GM12878 (cell line): ENCODE measurements around the gene SLC39A8. TPM values are rescaled to one million over a fixed set of nuclear protein-coding genes. Genes with fewer than 3 reads are reported as not detected.

Experiments
- ATAC-seq: fragments of 200-7000 bp; cut with Tn5 transposase; 3 replicates; pipeline ENCODE4 v1.9.1; 2020; ENCODE audit warnings: mild to moderate bottlenecking, moderate library complexity
- BruUV-seq: library from RNA; stranded (reverse); fragments of 400-500 nt; replicated peaks from 2 replicates; lab custom pipeline; 2021; lab: Mats Ljungman, UMichigan
- CTCF ChIA-PET: fragments of 300-600 bp; sonication (Branson Sonifier 250); formaldehyde crosslinking; extraction: SDS; loops from one replicate; lab custom pipeline; 2021; ENCODE audit warnings: inconsistent platforms; lab: Yijun Ruan, JAX
- POLR2A ChIA-PET: fragments of 350-600 bp; formaldehyde crosslinking; extraction: SDS; loops from one replicate; lab custom pipeline; 2021; ENCODE audit warnings: inconsistent platforms; lab: Charles Lee
- RAD21 ChIA-PET: fragments of 300-600 bp; sonication (Branson Sonifier 250); formaldehyde crosslinking; loops from one replicate; lab custom pipeline; 2023; ENCODE audit warnings: antibody characterized with exemption; ENCODE audit not compliant: unreplicated experiment; lab: Charles Lee
- SMC1A ChIA-PET: fragments of 300-600 bp; sonication (Branson Sonifier 250); formaldehyde crosslinking; loops from one replicate; lab custom pipeline; 2023; ENCODE audit not compliant: unreplicated experiment, uncharacterized antibody; lab: Charles Lee
- DNase-seq: peaks from one replicate; pipeline ENCODE4 v3.0.0-alpha.2; 2011; ENCODE audit warnings: low read depth, low spot score
- FAIRE-seq: peaks from 3 replicates; lab custom pipeline; 2011; peaks lifted over from hg19 to GRCh38; lab: Jason Lieb, UNC
- H2AFZ ChIP-seq: 2 replicates; pipeline ENCODE4 v1.6.0; 2011; ENCODE audit warnings: low read depth, low read length, control low read depth; ENCODE audit not compliant: control insufficient read depth
- H3K27ac ChIP-seq: 2 replicates; pipeline ENCODE4 v1.5.1; 2011; ENCODE audit warnings: control low read depth; ENCODE audit not compliant: control insufficient read depth, insufficient read depth
- H3K27me3 ChIP-seq, 2 experiments: replicated peaks in 1 of 2; 2 replicates each; pipeline versions ENCODE4 v1.6.0 to v1.6.1; 2011; ENCODE audit warnings: low read length in 1 of 2; ENCODE audit not compliant: control insufficient read depth in 2 of 2, insufficient read depth in 2 of 2
- H3K36me3 ChIP-seq, 2 experiments: 2 replicates each; pipeline ENCODE4 v1.5.1; 2011; ENCODE audit warnings: low read length in 1 of 2; ENCODE audit not compliant: control insufficient read depth in 2 of 2, insufficient read depth in 2 of 2
- H3K4me1 ChIP-seq: 2 replicates; pipeline ENCODE4 v1.6.1; 2011; ENCODE audit warnings: mild to moderate bottlenecking, low read length, moderate library complexity, mixed read lengths; ENCODE audit not compliant: control insufficient read depth, insufficient read depth
- H3K4me2 ChIP-seq: 2 replicates; pipeline ENCODE4 v1.6.0; 2011; ENCODE audit warnings: control low read depth; ENCODE audit not compliant: control insufficient read depth, insufficient read depth
- H3K4me3 ChIP-seq: fragments of 200-600 bp; sonication (generic); 2 replicates; pipeline ENCODE4 v1.5.1; 2016
- H3K79me2 ChIP-seq: 2 replicates; pipeline ENCODE4 v1.6.0; 2011; ENCODE audit warnings: low read length; ENCODE audit not compliant: control insufficient read depth, insufficient read depth
- H3K9ac ChIP-seq: 2 replicates; pipeline ENCODE4 v1.8.0; 2011; ENCODE audit warnings: low read length, control low read depth, mixed read lengths; ENCODE audit not compliant: control insufficient read depth, insufficient read depth
- H3K9me3 ChIP-seq: replicated peaks from 3 replicates; pipeline ENCODE4 v1.5.1; 2011; ENCODE audit warnings: mild to moderate bottlenecking, low read length; ENCODE audit not compliant: control insufficient read depth, insufficient read depth
- H4K20me1 ChIP-seq: 2 replicates; pipeline ENCODE4 v1.6.0; 2011; ENCODE audit not compliant: control insufficient read depth, insufficient read depth
- EGR1 ChIP-seq, 2 experiments: IDR thresholded peaks; 1 replicate in 1 of 2; 2 replicates in 1 of 2; pipeline ENCODE4 v1.6.1; 2011 to 2012; ENCODE audit warnings: low read depth in 2 of 2, low read length in 2 of 2, borderline replicate concordance in 1 of 2, mild to moderate bottlenecking in 1 of 2, moderate library complexity in 1 of 2
- FOXM1 ChIP-seq: IDR thresholded peaks from 2 replicates; pipeline ENCODE4 v1.6.1; 2012; ENCODE audit warnings: low read depth, mild to moderate bottlenecking, inconsistent platforms, low read length, moderate library complexity
- NFYA ChIP-seq: IDR thresholded peaks from 2 replicates; pipeline ENCODE4 v1.6.1; 2011; ENCODE audit warnings: low read depth, mild to moderate bottlenecking, low read length, improper control_type of control experiment, borderline replicate concordance
- RELA ChIP-seq: fragments of 450-650 bp; IDR thresholded peaks from 2 replicates; pipeline ENCODE4 v1.8.0; 2014; ENCODE audit warnings: borderline replicate concordance; ENCODE audit not compliant: partially characterized antibody
- SIX5 ChIP-seq: IDR thresholded peaks from 2 replicates; pipeline ENCODE4 v1.6.1; 2011; ENCODE audit warnings: mild to moderate bottlenecking, low read depth, low read length, moderate library complexity; ENCODE audit not compliant: severe bottlenecking
- WRNIP1 ChIP-seq: IDR thresholded peaks from 2 replicates; pipeline ENCODE4 v1.6.1; 2011; ENCODE audit warnings: low read depth, low read length, improper control_type of control experiment, borderline replicate concordance
- YY1 ChIP-seq: IDR thresholded peaks from 2 replicates; pipeline ENCODE4 v1.6.1; 2011; ENCODE audit warnings: low read depth, mild to moderate bottlenecking, low read length
- ZNF622 ChIP-seq: fragments of 450-650 bp; IDR thresholded peaks from 2 replicates; pipeline ENCODE4 v1.6.1; 2017; ENCODE audit warnings: mild to moderate bottlenecking, inconsistent platforms
- WGBS: methylation state at CpG from one replicate; pipeline ENCODE4 v1.1.6; 2016; ENCODE audit warnings: low lambda C conversion rate; ENCODE audit not compliant: insufficient replicate concordance, insufficient coverage; ENCODE audit errors: missing lambda C conversion rate; 5-methylcytosine and 5-hydroxymethylcytosine counted together
- in situ Hi-C: fragments of 300-500 bp; cut with MboI; formaldehyde crosslinking; loops from 9 replicates; pipeline ENCODE4 v1.14.3; 2018; ENCODE audit warnings: mixed read lengths
- intact Hi-C: fragments of 100-400 bp; cut with micrococcal nuclease; formaldehyde crosslinking; loops from one replicate; pipeline ENCODE4 v1.14.2; 2022; ENCODE audit not compliant: unreplicated experiment
- polyA plus RNA-seq, 11 experiments: library from polyadenylated mRNA; depleted of rRNA in 4 of 11; unstranded in 6 of 11; stranded (reverse) in 5 of 11; fragments of >200 nt; fragmentation: Nextera tagmentation in 4 of 11; fragmentation: Illumina TruSeq in 1 of 11; extraction: Ambion mirVana in 4 of 11; extraction: Trizol in 1 of 11; gene quantifications; 1 replicate in 1 of 11; 2 replicates in 10 of 11; pipeline versions ENCODE4 v1.2.1 to v1.2.3, GENCODE V29; 2011 to 2016; ENCODE audit warnings: inconsistent platforms in 2 of 11, missing spikeins in 2 of 11, low read depth in 1 of 11
- total RNA-seq, 4 experiments: library from RNA; depleted of rRNA in 3 of 4; stranded (reverse); fragments of >200 nt in 3 of 4; fragmentation: Illumina TruSeq in 1 of 4; extraction: Trizol in 1 of 4; gene quantifications; 2 replicates each; pipeline versions ENCODE4 v1.2.1 to v1.2.3, GENCODE V29; 2013 to 2021
- TF ChIP-seq, protein P1 (sequence below): fragments of 150-350 bp; IDR thresholded peaks from 2 replicates; pipeline ENCODE4 v1.6.1; 2014; ENCODE audit warnings: mild to moderate bottlenecking, low read depth, low read length
- TF ChIP-seq, protein P2 (sequence below): fragments of 450-650 bp; formaldehyde crosslinking; IDR thresholded peaks from 2 replicates; pipeline ENCODE4 v1.4.0; 2022; ENCODE audit warnings: mild to moderate bottlenecking, moderate library complexity
- TF ChIP-seq, protein P3 (sequence below): IDR thresholded peaks from 2 replicates; pipeline ENCODE4 v1.6.1; 2011; ENCODE audit warnings: borderline replicate concordance, low read depth, mild to moderate bottlenecking, moderate library complexity, low read length; ENCODE audit not compliant: insufficient read depth, poor library complexity, severe bottlenecking

The SLC39A8 gene
- total and polyA plus RNA-seq, 10 of the 15 experiments (the other 5 are each of a cell fraction or from before 2014, with no cell fraction given) = 7.9 to 47.8 (median 32.8) TPM

DNA sequence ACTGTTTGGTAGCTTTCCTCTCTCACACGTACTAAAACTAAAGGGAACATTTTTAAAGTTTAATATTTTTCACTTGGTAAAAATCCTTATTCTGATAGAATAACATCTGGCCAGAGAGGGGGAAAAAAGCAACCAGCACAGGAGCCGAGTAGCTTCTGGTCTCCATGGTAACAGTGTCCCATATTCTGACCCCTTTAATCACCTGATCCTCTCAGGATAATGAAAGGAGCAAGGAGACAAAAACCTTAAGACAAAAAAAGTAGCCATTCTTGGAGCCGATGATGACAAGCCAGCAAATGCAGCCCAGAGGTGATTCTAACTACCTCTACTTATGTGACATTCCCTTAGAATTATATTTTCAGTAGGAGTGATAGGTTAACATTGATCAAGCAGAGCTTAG is 126.6 kb downstream of the SLC39A8 start:
- in situ Hi-C loops (no loop called here), intact Hi-C loops (no loop called here)
- H4K20me1 ChIP-seq = no peaks in the 10 kb centered on the region
- WGBS = 34% methylated on average over 3 of the region's 3 CpGs
- no peaks in the 10 kb centered on the region for H3K4me1 ChIP-seq
- no peaks in the 10 kb centered on the region for H3K36me3 ChIP-seq
- SMC1A ChIA-PET = interaction anchor here (0.6 kb wide), 1 partner anchor 1381 kb away, joined by 3 read pairs; no protein-coding TSS in a partner anchor
- no peak overlapping the region for H3K4me2 ChIP-seq
- H3K27ac ChIP-seq = no peak overlapping the region
- no peak for FAIRE-seq
- BruUV-seq = no TSS peak
- RAD21 ChIA-PET = no interaction called here
- no peaks in the 10 kb centered on the region for H3K27me3 ChIP-seq
- no peak overlapping the region for H2AFZ ChIP-seq
- H3K4me3 ChIP-seq = no peak overlapping the region
- POLR2A ChIA-PET = no interaction called here
- H3K9ac ChIP-seq = no peak overlapping the region
- CTCF ChIA-PET = no interaction called here
- DNase-seq = no peak
- H3K79me2 ChIP-seq = no peaks in the 10 kb centered on the region
- no peak for ATAC-seq
- TF ChIP-seq NFYA = no peak
- TF ChIP-seq WRNIP1 = no peak
- no peak for TF ChIP-seq SIX5
- TF ChIP-seq, protein P1, sequence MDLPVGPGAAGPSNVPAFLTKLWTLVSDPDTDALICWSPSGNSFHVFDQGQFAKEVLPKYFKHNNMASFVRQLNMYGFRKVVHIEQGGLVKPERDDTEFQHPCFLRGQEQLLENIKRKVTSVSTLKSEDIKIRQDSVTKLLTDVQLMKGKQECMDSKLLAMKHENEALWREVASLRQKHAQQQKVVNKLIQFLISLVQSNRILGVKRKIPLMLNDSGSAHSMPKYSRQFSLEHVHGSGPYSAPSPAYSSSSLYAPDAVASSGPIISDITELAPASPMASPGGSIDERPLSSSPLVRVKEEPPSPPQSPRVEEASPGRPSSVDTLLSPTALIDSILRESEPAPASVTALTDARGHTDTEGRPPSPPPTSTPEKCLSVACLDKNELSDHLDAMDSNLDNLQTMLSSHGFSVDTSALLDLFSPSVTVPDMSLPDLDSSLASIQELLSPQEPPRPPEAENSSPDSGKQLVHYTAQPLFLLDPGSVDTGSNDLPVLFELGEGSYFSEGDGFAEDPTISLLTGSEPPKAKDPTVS = no peak
- no peak for TF ChIP-seq RELA
- TF ChIP-seq, protein P2, sequence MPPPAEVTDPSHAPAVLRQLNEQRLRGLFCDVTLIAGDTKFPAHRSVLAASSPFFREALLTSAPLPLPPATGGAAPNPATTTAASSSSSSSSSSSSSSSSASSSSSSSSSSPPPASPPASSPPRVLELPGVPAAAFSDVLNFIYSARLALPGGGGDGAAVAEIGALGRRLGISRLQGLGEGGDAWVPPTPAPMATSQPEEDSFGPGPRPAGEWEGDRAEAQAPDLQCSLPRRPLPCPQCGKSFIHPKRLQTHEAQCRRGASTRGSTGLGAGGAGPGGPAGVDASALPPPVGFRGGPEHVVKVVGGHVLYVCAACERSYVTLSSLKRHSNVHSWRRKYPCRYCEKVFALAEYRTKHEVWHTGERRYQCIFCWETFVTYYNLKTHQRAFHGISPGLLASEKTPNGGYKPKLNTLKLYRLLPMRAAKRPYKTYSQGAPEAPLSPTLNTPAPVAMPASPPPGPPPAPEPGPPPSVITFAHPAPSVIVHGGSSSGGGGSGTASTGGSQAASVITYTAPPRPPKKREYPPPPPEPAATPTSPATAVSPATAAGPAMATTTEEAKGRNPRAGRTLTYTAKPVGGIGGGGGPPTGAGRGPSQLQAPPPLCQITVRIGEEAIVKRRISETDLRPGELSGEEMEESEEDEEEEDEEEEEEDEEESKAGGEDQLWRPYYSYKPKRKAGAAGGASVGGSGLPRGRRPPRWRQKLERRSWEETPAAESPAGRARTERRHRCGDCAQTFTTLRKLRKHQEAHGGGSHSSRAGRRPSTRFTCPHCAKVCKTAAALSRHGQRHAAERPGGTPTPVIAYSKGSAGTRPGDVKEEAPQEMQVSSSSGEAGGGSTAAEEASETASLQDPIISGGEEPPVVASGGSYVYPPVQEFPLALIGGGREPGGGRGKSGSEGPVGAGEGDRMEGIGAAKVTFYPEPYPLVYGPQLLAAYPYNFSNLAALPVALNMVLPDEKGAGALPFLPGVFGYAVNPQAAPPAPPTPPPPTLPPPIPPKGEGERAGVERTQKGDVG (CRISPR knock-in tag) = no peak
- no peak for TF ChIP-seq YY1
- TF ChIP-seq ZNF622 = no peak
- TF ChIP-seq EGR1 (IDR thresholded peaks at IDR 0.05; ENCODE audit: borderline replicate concordance in 1 of 2, low read depth in 2 of 2, low read length in 2 of 2) = no peak
- no peak for TF ChIP-seq FOXM1
- TF ChIP-seq, protein P3, sequence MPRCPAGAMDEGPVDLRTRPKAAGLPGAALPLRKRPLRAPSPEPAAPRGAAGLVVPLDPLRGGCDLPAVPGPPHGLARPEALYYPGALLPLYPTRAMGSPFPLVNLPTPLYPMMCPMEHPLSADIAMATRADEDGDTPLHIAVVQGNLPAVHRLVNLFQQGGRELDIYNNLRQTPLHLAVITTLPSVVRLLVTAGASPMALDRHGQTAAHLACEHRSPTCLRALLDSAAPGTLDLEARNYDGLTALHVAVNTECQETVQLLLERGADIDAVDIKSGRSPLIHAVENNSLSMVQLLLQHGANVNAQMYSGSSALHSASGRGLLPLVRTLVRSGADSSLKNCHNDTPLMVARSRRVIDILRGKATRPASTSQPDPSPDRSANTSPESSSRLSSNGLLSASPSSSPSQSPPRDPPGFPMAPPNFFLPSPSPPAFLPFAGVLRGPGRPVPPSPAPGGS = no peak
- no peaks in the 10 kb centered on the region for H3K9me3 ChIP-seq
